Measurements from ENCODE around the gene ATP5F1A. TPM values are rescaled to one million over a fixed set of nuclear protein-coding genes. Genes with fewer than 3 reads are reported as not detected.
A peak's percentile ranks its signal among the peaks of the same experiment; 100 is the strongest.

Gene ATP5F1A
- total RNA-seq, 6 donors from 2014 or later: 144 to 350 (median 266) TPM

GRCh38 chr18:46072376-46072867 lies 25.7 kb downstream of the ATP5F1A start:
- no peak for DNase-seq
- peak overlapping the region; percentile 61 to 70 (median 65) for H3K4me3 ChIP-seq
- no peaks in the 10 kb centered on the region for H3K9me3 ChIP-seq
- no peaks in the 10 kb centered on the region for H3K36me3 ChIP-seq
- peak overlapping the region in 2 of 4 donors; percentile 77 to 88 for H3K27ac ChIP-seq
- TF ChIP-seq EP300 (IDR thresholded peaks at IDR 0.05): no peak
- TF ChIP-seq POLR2AphosphoS5 (IDR thresholded peaks at IDR 0.05): no peak
- no peak for TF ChIP-seq POLR2A (IDR thresholded peaks at IDR 0.05)
- no peak for TF ChIP-seq CTCF (IDR thresholded peaks at IDR 0.05)
- ATAC-seq (ENCODE audit: low FRiP score in 2 of 2): peak in 1 of 2 donors; percentile 4
- 29 to 52% methylated on average over 11 to 21 of the region's 25 CpGs for WGBS, 2 donors
- peaks cover 25 to 56% (median 38%) of the 10 kb centered on the region in 4 donors for H3K4me1 ChIP-seq
- H3K27me3 ChIP-seq: no peaks in the 10 kb centered on the region

GRCh38 chr18:46071653-46072375 lies 26.3 kb downstream of the ATP5F1A start, which contains the start of gene PSTPIP2:
Gene PSTPIP2, minus strand, starts transcription at chr18:46072260. Its CDS starts 72 bp downstream, at chr18:46072188.
- TF ChIP-seq POLR2AphosphoS5 (IDR thresholded peaks at IDR 0.05) (peak; percentile 5 to 54), EP300 (IDR thresholded peaks at IDR 0.05) (no peak), CTCF (IDR thresholded peaks at IDR 0.05) (no peak), POLR2A (IDR thresholded peaks at IDR 0.05) (peak in 2 of 4 donors; percentile 47 to 71)
- ATAC-seq (ENCODE audit: low FRiP score in 2 of 2) (peak; percentile 70 to 91), DNase-seq (peak; percentile 85 to 93)
- Histone ChIP-seq H3K27me3 (no peaks in the 10 kb centered on the region), H3K36me3 (no peaks in the 10 kb centered on the region), H3K27ac (peak within 1 kb of the TSS; percentile 11 to 88 (median 72)), H3K9me3 (no peaks in the 10 kb centered on the region), H3K4me1 (peaks cover 25 to 56% (median 38%) of the 10 kb centered on the region in 4 donors), H3K4me3 (peak within 1 kb of the TSS; percentile 61 to 70 (median 65))
- 1% methylated on average over 31 of the region's 75 CpGs; no CpG with 5 or more reads in 1 of the 2 donors for WGBS, 2 donors

- H3K9me3 ChIP-seq: no peaks in the 10 kb centered on the region
- TF ChIP-seq CTCF (IDR thresholded peaks at IDR 0.05) (no peak), POLR2A (IDR thresholded peaks at IDR 0.05) (no peak), EP300 (IDR thresholded peaks at IDR 0.05) (no peak), POLR2AphosphoS5 (IDR thresholded peaks at IDR 0.05) (no peak)
- WGBS, 2 donors: 32 to 39% methylated on average over 8 to 13 of the region's 13 CpGs
- DNase-seq (peak in 1 of 2 donors; percentile 50), ATAC-seq (ENCODE audit: low FRiP score in 2 of 2) (peak; percentile 32 to 65)
- H3K4me1 ChIP-seq: peaks cover 25 to 56% (median 38%) of the 10 kb centered on the region in 4 donors
- H3K27me3 ChIP-seq: no peaks in the 10 kb centered on the region
- H3K27ac ChIP-seq: peak overlapping the region; percentile 11 to 88 (median 72)
- H3K4me3 ChIP-seq: peak overlapping the region in 3 of 4 donors; percentile 61 to 70 (median 63)
- H3K36me3 ChIP-seq: no peaks in the 10 kb centered on the region
Observed at GRCh38 chr18:46070815-46071652, 27.1 kb downstream of the ATP5F1A start.

GRCh38 chr18:46070232-46070631 lies 27.9 kb downstream of the ATP5F1A start:
- peaks cover 25 to 56% (median 38%) of the 10 kb centered on the region in 4 donors for H3K4me1 ChIP-seq
- no peaks in the 10 kb centered on the region for H3K27me3 ChIP-seq
- peak overlapping the region in 2 of 4 donors; percentile 61 to 63 for H3K4me3 ChIP-seq
- no peaks in the 10 kb centered on the region for H3K36me3 ChIP-seq
- peak overlapping the region in 3 of 4 donors; percentile 55 to 88 (median 77) for H3K27ac ChIP-seq
- no peak for TF ChIP-seq CTCF (IDR thresholded peaks at IDR 0.05)
- TF ChIP-seq POLR2A (IDR thresholded peaks at IDR 0.05): no peak
- TF ChIP-seq POLR2AphosphoS5 (IDR thresholded peaks at IDR 0.05): no peak
- TF ChIP-seq EP300 (IDR thresholded peaks at IDR 0.05): no peak
- peak in 1 of 2 donors; percentile 47 for DNase-seq
- 83 to 95% methylated on average over 4 to 6 of the region's 6 CpGs for WGBS, 2 donors
- no peaks in the 10 kb centered on the region for H3K9me3 ChIP-seq
- ATAC-seq (ENCODE audit: low FRiP score in 2 of 2): no peak

Measured in upper lobe of left lung (tissue), 6 donors.